HG03469 (cell line): Measurements from ENCODE around the gene GUCD1.

ENCODE experiments used
- ATAC-seq: cut with Tn5 transposase; IDR thresholded peaks from one replicate; pipeline ENCODE4 v1.9.1; 2021; ENCODE audit warnings: mild to moderate bottlenecking, moderate library complexity, moderate number of reproducible peaks; ENCODE audit not compliant: unreplicated experiment

The GUCD1 gene

GRCh38 chr22:24590596-24591173 lies 35.7 kb upstream of the GUCD1 start:
- ATAC-seq = no peak

- ATAC-seq = no peak
Observed at GRCh38 chr22:24589518-24590030, 34.6 kb upstream of the GUCD1 start.

DNA sequence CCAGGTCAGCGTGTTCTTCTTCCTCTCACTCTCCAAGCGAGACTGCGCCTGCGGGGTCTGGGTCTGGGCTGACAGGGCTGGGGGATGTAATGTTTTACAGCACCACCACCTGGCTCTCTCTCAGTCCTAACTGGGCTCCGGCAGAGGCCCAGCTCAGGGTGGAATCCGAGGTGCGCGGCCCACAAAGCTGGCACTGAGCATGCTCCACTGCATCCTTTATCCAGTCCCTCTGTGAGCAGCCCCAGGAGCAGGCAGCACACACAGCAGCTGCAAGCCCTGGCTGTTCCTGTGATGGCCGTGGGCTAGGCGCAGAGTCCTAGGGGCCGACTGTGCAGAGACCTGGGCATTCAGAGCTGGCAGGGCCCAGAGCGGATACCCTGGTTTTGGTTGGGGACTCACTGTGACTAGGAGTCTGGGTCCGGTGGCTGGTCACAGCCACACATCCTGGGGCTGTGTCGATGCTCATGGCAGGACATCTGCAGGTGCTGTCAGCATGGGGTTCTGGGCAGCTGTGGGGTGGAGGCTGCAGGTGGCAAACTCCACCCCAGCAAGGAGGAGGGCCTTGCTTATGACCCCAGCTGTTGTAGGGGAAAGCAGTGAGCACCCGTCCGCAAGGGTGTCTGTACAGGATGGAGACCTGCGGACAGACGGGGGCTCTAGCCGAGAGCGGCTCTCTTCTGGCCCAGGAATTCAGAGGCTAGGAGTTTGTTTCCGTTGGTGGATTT lies 34.0 kb upstream of the GUCD1 start:
- ATAC-seq = no peak

GRCh38 chr22:24588381-24588756 lies 33.4 kb upstream of the GUCD1 start:
- no peak for ATAC-seq

DNA sequence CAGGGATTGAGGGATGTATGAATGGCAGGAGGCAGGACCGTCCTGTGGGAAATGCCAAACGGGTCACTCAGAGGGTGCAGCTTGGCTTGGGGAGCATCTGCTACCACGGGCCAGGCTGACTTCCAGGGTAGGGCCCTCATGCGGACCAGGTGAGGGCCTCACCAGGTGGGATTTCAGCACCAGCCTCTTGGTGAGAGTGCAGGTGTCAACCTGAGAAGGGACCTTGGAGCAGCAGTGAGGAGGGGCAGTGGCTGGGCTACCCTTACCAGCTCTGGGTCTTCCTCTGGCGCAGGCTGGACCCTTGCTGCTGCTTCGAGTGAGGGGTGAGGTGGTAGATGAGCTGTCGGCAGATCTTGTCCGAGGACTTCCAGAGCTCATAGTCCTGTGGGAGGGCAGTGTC lies 33.0 kb upstream of the GUCD1 start:
- ATAC-seq = no peak

DNA sequence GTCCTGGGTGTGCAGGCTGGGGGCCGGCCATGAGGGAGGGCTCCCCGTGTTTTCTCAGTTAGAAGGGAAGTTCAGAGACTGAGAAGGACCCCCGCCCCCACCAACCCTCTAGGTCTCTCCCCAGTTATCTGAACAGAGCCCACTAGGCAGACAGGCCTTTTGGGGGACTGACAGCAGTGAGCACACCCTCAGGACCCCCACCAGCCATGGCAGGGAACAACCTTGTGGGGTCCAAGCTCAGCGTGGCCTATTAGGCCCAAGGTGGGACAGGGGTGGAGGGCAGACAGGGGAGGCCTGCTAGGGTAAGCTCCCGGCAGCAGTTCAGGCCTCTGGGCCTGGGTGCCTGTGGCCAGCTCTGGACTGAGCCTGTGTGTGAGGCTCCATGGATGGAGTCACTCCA lies 32.3 kb upstream of the GUCD1 start:
- ATAC-seq = no peak

GRCh38 chr22:24585927-24586546 lies 31.1 kb upstream of the GUCD1 start:
- no peak for ATAC-seq

- no peak for ATAC-seq
Observed at GRCh38 chr22:24585461-24585860, 30.5 kb upstream of the GUCD1 start.

- ATAC-seq = no peak
Observed at GRCh38 chr22:24584871-24585411, 30.0 kb upstream of the GUCD1 start.

- ATAC-seq = no peak
Observed at GRCh38 chr22:24584166-24584790, 29.3 kb upstream of the GUCD1 start.

DNA sequence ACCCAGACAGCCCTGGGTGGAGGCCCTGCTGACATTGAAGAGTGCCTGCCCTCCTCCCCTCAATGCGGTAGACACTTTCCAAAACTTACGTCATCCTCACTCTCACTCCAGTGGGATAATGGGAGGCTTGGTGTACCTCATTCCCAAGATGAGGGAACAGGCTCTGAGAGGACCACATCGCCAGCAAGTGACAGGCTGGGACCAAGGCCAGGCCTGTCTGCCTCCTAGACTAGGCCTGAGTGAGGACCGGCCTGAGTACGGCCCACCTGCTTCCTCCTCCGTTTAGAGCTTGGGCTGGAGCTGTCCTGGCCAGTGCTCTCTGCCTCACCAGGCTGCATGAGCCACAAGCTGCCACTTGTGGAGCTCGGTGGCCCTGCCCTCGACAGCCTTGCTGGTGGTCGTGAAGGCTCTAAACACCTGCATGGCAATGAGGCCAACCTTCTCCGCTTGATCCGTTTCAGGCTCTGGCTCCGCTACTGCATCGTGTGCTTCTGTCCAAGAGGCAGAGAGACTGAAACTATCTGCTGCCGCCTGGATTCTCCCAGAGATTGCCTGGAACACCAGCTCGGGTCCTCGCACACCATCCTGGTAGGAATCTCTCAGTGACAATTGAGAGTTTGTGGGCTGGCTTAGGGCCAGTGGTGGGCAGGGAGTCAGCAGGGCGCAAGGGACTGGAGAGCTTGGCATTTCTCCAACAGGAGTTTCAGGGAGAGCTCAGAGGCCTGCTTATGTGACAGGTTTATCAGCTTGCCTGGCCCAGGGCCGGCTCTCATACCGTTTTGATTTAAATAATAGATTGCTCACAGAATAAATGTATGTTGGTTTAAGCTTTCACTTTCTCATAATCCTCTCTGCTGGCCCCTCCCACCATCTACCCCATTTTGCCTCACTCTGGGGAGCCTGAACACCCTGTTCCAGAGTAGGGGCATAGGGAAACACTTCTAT lies 28.6 kb upstream of the GUCD1 start:
- no peak for ATAC-seq

DNA sequence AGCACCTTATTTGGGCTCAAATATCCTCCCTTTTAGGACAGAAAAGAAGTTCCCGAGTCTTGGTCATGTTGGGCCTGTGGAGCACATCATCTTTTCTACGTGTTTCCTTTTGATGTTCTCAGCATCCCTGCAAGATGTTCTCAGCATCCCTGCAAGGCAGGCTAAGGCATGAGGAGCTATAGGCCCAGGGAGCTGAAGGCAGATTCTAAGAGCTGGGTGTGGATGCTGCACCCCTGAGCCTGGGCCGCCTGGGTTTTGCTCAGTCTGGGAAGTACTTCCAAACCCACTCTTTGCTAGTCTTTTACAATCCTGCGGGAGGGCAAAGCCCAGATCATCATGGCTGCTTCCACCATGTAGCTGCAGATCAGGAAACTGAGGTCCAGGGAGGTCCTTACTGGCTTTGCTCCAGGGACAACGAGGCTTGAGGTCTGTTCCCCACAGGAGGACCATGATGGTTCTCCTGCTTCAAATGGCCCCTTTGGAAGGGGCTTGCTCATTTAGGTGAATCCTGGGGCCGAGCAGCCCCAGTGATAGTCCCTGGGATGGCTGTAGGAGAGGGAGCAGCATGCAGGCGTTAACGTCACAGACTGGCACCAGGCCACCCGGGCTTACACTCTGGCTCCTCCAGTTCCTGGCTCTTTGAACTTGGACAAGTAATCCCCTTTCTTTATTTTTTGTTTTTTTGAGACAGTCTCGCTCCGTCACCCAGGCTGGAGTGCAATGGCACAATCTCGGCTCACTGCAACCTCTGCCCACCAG lies 27.3 kb upstream of the GUCD1 start:
- no peak for ATAC-seq

DNA sequence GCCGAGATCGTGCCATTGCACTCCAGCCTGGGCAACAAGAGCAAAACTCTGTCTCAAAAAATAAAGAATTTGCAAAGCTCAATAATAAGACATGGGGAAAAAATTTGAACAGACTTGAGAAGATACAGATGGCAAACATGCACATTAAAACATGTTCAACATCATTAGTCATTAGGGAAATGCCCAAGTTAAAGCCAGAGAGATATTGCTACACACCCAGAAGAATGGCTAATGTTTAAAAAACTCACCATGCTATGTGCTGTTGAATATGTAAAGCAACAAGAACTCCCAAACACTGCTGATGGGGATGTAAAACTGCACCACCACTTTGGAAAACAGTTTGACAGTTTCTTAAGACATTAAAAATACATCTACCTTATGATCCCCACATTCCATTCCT lies 25.3 kb upstream of the GUCD1 start:
- no peak for ATAC-seq

- no peak for ATAC-seq
Observed at GRCh38 chr22:24579258-24579601, 24.3 kb upstream of the GUCD1 start.

GRCh38 chr22:24578355-24579257 lies 23.7 kb upstream of the GUCD1 start:
- ATAC-seq = no peak

- no peak for ATAC-seq
Observed at GRCh38 chr22:24576778-24577177, 21.8 kb upstream of the GUCD1 start.

DNA sequence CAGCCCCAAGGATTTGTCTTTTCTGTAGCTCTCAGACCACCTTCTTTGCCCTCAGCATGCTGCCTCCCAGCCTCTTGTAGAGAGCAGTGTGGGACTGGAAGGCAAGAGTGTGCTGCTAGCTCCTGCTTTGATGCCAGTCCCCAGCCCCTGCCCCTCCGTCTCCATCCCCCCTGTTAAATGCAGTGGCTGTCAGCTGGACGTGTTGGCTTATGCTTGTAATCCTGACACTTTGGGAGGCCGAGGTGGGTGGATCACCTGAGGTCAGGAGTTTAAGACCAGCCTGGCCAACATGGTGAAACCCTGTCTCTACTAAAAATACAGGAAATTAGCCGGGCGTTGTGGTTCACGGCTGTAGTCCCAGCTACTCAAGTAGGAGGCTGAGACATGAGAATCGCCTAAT lies 16.3 kb upstream of the GUCD1 start:
- ATAC-seq = no peak

- no peak for ATAC-seq
Observed at GRCh38 chr22:24567668-24568067, 12.7 kb upstream of the GUCD1 start.
